Right kidney (tissue), 1 donor: ENCODE results near the gene METTL27.
"Not testable (repeated sequence)": the region's sequence is repeated elsewhere in the genome, so short reads cannot be mapped to it uniquely, and the experiment has no call there.

ENCODE experiments used
- DNase-seq: peaks from one replicate; pipeline ENCODE4 v3.0.0-alpha.2; 2016

The METTL27 gene

GRCh38 chr7:73870041-73870492, 27.8 kb upstream of the METTL27 start:
- DNase-seq, result no peak

- no peak for DNase-seq
Measured at GRCh38 chr7:73869011-73869798, 26.9 kb upstream of the METTL27 start.

- DNase-seq, result no peak
Measured at GRCh38 chr7:73866446-73866767, 24.1 kb upstream of the METTL27 start.

GRCh38 chr7:73865738-73866445, 23.6 kb upstream of the METTL27 start:
- no peak for DNase-seq

- no peak for DNase-seq
Measured at GRCh38 chr7:73864981-73865711, 22.8 kb upstream of the METTL27 start.

GRCh38 chr7:73861305-73861704, 19.0 kb upstream of the METTL27 start:
- DNase-seq, result no peak

GRCh38 chr7:73860859-73861258, 18.5 kb upstream of the METTL27 start, which contains the start of gene TMEM270:
TSS of gene TMEM270 (plus strand) at chr7:73861159. CDS start at chr7:73861195, 36 bp downstream.
- no peak for DNase-seq

- DNase-seq, result no peak
Measured at GRCh38 chr7:73858807-73859206, 16.5 kb upstream of the METTL27 start.

GRCh38 chr7:73856941-73857340, 14.6 kb upstream of the METTL27 start:
- DNase-seq, result no peak

GRCh38 chr7:73852500-73852899, 10.2 kb upstream of the METTL27 start:
- no peak for DNase-seq

GRCh38 chr7:73851410-73852338, 9.4 kb upstream of the METTL27 start:
- no peak for DNase-seq

GRCh38 chr7:73850781-73851207, 8.5 kb upstream of the METTL27 start:
- DNase-seq, result no peak

GRCh38 chr7:73847941-73848723, 5.8 kb upstream of the METTL27 start:
- DNase-seq, result no peak

- not testable (repeated sequence) for DNase-seq
Measured at GRCh38 chr7:73845701-73846195, 3.4 kb upstream of the METTL27 start.

GRCh38 chr7:73844848-73845460, 2.6 kb upstream of the METTL27 start:
- DNase-seq, result no peak

GRCh38 chr7:73844131-73844547, 1.8 kb upstream of the METTL27 start:
- DNase-seq, result no peak

GRCh38 chr7:73841689-73842066, 638 bp downstream of the METTL27 start:
- no peak for DNase-seq

- DNase-seq, result no peak
Measured at GRCh38 chr7:73840715-73841379, 1.5 kb downstream of the METTL27 start.
